Activated T-cell treated with anti-CD3 and anti-CD28 coated beads for 4 hours (primary cell): ENCODE measurements around the gene ICAM3.
A peak's percentile ranks its signal among the peaks of the same experiment; 100 is the strongest.
"Not testable (repeated sequence)": the region's sequence is repeated elsewhere in the genome, so short reads cannot be mapped to it uniquely, and the experiment has no call there.

Source experiments
- DNase-seq: peaks from one replicate; pipeline ENCODE4 v3.0.0-alpha.2; 2020

ICAM3 gene

DNA sequence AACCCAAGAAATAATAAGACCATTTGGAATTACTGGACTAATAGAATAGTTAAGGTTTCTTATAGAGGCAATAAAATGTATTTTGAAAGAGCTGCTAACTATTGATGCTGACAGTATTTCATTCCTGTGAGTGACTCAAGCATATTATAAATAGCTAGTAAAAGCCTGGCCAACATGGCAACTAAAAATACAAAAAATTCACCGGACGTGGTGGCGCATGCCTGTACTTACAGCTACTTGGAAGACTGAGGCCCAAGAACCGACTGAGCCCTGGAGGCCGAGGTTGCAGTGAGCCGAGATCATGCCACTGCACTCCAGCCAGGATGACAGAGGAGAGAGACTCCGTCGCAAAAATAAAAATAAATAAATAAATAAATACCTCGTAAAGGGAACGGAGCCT is 5.4 kb upstream of the ICAM3 start:
- no peak for DNase-seq

DNA sequence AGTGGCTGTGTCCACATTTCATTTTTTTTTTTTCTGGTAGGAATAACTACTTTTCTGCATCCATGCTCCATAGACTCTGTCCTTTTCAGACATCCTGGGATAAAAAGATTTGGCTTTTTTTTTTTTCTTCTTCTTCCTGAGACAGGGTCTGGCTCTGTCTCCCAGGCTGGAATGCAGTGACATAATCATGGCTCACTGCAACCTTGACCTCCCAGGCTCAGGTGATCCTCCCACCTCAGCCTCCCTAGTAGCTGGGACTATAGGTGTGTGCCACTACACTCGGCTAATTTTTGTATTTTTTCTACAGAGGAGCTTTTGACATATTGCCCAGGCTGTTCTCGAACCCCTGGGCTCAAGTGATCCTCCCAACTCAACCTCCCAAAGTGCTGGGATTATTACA is 4.1 kb upstream of the ICAM3 start:
- no peak for DNase-seq

DNA sequence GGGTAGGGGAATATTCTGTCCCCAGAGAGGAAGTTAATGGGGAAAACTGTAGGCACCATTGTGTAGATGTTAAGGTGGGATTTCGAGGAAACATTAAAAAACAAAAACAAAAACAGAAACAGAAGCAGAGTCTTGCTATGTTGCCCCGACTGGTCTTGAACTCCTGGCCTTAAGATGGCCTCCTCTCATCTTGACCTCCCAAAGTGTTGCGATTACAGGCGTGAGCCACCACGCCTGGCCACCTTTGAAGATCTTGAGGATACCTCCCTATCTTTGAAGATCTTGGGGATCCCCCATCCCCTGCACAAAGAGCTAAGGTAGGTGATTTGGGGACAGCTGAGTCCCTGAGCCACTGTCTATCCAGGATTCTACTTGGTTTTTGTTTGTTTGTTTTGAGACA is 553 bp upstream of the ICAM3 start:
- no peak for DNase-seq

DNA sequence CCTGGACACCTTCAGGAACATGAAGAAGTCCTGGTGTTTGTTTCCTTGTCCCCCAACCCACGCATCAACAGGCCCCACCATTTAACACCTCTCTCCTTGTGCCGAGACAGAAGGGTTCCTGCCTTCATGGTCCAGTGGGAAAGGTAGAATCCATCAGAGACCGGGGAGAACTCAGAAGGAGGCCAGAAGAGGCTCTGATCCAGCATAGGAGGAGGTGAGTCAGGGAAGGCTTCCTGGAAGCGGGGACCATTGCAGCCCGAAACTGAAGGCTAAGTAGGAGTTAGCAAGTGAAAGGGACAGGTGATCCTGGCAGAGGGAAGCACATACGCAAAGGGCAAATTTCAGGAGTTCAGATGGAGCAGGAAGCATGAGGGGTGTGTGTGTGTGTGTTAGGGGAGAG is 484 bp downstream of the ICAM3 start:
- DNase-seq = no peak

DNA sequence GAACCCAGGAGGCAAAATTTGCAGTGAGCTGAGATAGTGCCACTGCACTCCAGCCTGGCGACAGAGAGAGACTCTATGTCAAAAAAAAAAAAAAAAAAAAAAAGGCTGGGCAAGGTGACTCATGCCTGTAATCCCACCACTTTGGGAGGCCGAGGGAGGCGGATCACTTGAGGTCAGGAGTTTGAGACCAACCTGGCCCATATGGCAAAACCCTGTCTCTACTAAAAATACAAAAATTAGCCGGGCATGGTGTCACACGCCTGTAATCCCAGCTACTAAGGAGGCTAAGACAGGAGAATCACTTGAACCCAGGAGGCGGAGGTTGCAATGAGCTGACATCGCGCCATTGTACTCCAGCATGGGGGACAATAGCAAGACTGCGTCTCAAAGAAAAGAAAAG is 2.7 kb downstream of the ICAM3 start:
- DNase-seq = not testable (repeated sequence)

DNA sequence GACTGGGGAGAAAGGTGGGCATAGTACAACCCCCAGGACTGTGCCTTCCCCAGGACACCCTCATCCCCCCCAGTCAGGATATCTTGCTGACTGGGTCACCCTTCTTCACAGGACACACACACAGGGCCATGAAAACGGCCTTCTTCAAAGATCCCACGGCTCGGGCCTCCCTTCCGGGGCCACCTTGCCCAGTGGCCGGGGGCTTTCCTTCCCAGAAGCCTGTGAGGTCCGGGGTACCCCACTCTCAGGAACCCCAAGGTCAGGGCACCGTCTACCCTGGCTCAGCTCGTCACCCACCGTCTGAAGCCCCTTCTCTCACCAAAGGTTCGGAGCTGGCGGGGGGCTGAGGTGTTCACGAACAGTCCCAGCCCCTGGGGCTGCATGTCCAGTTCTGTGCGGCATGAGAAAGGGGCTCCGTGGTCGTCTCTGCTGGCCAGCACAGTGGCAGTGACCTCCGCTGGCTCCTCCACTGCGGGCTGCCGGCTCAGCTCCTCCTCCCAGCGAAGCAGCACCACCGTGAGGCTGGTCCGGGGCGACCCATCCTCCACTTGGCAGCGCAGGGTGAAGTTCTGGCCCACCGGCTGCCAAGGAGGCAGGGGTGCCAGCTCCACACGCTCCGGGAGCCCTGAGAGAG is 4.0 kb downstream of the ICAM3 start:
- no peak for DNase-seq

DNA sequence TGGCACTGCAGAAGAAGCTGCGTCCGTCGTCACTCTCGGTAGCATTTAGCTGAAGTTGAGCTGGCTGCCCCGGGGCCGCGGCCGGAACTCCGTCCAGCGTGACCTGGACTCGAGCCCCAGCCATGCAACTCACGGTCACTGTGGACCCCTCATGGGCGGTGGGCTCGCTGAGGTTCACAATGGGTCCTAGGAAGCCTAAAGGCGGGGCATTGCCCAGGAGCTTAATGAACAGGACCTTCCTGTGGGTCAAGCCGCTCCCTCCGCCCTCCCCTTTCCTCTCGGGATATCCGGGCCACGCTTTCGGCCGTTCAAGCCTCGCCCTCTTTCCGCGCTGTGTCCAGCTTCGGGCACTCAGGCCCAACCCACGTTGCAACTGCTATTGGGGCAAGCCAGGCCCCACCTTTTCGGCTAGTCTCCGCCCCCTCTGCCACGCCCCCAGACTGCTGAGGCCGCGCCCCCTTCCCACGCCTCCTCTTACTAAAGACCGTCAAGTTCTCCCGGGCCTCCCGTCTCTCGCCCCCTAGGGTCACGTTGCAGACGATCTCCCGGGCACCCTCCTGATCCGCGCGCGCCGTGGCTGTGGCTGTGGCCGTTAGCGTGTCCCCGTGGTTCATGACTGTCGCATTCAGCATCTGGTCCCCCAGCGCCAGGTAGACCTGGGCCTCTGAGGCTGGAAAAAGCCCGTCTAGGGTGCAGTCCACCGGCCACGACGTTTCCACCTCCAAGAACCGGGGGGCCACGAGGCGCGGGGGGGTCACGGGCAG is 4.7 kb downstream of the ICAM3 start:
- no peak for DNase-seq

DNA sequence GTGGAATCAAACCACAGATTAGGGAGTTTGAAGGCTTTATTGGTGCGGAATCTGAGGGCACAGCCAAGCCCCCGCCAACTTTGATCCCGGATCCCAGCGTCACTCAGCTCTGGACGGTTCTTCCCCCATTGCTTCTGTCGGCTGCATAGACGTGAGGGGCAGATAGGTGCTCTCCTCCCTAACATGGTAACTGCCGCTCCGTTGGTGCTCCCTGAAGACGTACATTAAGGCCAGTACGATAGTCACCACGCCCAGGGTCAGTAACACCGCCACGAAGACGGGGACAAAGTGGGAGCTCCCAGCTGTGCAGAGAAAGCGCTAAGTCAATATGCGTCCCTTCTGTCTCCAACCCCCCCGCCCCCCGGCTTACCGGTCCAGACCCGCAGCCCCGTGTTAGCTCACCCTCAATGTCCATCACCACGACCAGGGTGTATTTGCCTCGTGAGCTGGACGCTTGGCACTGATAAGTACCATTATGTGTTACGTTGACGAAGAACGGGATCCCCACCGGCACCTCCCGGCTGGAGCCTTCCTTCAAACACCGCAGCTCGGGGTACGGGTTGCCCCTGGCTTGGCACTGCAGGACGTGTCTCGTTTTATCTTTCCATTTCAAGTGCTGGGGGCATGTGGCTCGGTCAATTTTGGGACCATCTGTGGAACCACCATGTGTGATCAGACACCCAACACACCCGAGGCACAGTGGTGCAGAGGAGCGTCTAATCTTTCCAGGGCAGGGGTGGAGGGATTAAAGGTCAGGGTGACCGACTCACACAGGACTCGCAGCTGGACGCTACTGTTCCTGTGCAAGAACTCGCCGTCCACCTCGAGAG is 5.5 kb downstream of the ICAM3 start:
- no peak for DNase-seq

DNA sequence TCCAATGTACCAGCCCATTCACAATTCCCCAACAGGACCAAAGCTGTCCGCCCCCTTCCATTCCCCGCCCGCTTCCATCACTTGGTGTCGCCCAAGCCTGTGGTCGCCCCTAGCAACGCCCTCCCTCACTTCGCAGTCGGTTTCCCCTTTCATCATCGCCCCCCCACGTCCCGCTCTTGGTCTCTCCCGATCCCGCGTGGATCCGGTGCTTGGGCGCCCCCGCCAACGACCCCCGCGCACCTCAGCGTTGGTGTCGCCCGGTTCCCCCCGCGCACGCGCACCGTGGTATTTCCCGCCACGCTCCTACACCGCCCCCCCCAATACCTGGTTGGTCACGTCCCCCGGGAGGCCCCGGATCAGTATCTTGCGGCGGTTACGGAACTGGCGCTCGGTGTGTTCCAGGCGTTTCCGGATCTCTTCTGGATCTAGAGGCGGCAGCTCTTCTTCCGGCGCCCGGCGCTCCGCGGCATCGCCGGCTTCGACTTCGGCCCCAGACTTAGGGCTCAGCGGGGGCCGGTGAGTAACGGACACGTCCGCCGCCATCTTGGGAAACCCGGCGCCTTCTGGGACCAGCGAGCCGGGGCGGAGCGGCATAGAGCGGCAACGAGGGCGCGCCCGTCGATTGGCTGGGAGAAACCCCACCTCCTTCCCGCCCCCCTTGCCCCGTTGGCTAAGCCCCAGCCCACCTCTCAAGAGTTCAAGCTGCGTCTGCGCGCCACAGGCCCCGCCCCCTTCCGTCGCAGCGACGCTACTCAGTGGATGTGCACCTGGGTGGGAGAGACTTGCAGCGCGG is 6.3 kb downstream of the ICAM3 start, which contains the start of gene RAVER1:
TSS of gene RAVER1 (minus strand) at position 565 of the 793 bp plus-strand sequence. CDS start at position 543, 22 bp downstream.
- DNase-seq = peak; percentile 96

DNA sequence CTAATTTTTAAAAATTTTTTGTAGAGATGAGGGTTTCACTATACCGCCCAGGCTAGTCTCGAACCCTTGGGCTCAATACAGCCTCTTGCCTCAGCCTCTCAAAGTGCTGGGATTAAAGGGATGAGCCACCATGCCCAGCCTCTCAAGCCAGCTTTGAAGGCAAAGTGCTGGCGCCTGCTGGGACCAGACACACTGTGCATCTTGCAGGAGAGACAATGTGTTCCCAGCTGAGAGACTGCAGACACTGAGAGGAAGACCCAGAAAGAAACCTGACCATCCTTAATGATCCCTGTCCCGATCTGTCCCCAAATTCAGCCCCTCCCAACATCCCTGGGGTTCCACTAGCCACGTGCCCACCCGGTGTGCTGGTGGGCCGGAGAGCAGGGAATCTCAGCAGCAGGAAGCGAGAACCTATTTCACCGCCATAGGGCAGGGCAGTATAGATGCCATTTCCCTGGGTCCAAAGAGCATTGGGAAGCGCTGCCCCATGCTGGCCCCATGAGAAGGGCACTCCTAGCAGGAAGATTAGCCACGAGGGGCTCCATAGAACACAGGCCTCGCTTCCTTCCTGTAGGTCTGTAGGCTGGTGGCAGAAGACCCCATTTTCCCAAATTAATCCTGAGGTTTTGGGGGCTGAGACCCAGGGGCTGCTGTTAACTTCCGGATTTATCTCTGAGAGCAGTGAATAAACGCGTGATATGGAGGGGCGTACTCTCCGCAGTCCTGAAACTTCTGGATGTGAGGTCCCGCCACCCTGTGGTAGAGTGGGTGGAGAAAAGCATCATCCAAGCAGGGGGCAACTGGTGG is 7.1 kb downstream of the ICAM3 start:
- no peak for DNase-seq

DNA sequence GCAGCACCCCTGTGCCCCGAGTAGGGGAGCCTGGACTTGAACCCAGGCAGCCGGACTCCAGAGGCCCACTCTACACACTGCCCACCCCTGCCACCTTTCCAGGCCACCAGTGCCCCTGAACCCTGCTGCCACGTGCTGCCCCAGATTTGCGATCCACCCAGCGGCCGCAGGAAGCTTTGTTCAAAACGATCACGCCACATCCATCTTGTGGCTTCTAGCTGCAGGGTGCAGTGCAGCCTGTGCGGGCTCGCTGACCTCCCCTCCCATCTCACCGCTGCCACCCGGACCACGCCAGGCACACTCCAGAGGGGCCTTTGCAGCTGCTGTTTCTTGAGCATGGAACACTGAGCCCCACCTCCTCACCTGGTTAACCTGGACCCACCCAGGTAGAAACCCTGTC is 9.9 kb downstream of the ICAM3 start:
- no peak for DNase-seq

DNA sequence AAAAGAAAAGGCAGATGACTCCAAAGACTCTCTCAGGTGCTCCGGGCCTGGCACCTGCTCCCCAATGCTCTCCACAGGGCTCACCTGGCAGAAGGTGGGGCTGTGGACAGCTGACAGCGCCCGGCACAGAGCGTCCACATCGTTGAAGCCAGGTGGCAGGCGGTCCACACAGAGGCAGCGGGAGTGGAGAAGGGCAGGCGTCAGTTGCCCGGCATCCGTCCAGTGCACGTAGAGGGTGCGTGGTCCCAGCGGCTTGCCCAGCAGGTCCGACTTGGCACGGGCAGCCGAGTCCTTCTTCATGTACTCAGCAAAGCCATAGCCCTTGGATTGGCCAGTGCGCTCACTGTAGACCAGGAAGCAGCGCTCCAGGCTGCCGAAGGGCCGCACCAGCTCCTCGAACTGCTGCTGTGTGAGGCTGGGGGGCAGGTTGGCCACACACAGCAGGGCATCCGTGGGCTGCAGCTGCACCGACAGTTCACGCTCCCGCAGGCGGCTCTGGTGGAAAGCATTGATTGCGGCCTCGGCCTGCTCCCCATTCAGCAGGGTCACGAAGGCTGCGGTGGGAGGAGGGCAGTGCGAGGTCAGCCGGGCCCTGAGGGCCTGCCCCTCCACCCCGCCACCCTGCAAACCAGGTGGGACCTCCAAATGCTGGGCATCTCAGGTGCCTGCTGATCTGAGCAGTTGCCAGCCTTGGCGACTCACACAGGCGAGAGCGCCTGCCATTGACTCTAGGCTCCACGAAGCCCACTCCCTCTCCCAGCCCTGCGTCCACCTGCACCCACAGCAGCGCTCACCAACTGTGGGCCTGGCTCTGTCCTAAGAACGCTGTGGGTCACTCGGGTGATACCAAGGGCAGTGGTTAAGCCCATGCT is 10.6 kb downstream of the ICAM3 start:
- no peak for DNase-seq

DNA sequence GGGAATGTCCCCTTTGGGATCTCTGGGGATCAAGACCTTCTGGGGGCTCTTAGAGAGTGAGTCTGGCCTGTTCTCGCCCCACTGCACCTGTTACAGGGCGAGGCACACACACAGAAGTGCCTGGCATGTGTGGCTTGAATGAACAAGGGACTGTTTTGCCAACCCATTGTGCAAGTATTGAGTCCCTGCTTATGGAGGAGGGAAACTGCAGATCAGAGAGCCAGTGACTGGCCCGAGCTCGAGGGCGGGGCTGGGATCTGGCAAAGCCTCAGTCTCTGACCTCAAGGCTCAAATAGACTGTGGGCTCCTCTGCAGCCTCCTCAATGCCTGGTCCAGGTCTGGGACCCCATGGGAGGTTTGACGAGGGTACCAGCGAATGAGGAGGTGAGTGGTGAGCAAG is 11.6 kb downstream of the ICAM3 start:
- no peak for DNase-seq

DNA sequence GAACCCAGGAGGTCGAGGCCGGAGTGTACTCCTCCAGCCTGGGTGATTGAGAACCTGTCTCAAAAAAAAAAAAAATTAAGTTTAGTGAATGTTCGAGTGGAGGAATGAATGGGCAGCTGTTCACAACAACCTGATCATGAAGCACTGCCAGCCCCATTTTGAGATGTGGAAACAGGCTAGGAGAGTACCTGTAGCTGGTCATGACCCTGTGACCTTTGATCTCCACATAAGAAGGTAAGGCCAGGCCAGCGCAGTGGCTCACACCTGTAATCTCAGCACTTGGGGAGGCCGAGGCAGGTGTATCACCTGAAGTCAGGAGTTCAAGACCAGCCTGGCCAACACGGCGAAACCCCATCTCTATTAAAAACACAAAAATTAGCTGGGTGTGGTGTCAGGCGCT is 13.7 kb downstream of the ICAM3 start:
- DNase-seq = no peak

DNA sequence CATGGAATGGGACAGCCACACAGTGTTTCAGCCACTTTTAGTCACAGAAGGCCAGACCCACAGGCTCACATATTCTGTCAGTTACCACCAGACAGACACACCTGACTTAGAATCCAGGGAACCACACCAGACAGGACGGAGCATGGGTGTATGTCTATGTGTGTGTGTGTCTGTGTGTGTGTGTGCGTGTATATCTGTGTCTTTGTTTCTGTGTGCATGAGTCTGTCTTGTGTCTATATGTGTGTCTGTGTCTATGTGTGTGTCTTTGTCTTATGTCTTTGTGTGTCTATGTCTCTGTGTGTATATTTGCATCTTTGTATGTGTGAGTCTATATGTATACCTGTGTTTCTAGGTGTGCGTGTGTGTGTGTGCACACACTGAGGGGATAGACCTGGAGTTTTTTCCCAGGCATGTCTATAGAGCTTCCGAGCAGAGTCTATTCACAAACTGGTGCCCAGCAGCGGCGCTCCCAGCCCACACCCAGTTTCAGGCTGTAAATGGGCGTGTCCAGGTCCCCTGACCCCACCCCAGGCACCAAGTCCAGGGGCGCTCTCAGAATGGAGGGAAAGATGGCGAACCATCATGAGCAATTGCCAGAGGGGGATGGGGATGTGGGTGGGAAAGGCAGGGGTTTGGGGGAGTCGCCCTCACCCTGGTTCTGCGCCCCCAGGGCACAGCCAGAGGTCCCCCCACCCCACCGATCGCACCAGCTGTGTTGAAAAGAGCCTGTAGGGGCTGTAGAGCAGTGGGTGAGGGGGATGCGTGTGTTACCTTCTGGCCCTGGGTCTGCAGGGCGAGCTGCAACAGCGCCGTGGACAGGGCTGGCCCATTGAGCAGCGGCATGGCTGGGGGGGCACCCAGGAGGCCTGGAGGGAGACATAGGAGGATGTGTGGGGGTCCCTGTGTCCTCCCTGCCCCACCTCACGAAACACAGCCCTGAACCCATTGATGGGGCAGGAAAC is 17.3 kb downstream of the ICAM3 start:
- no peak for DNase-seq

DNA sequence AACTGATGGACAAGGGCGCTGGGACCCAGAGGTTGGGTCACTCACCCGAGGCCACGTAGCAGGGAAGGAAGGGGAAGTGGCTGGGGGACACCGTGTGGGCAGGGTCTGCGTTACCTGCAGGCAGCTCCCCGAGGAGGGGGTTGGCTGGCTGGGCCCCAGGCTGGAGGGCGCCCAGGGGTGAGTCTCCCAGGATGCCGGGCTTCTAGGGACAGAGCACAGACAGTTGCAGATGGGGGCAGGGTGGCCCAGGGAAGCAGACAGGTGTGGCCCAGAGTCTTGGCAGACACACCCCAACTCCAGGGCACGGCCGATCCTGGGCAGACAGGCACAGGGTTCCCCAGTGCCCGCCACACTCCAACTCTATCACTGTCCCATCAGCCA is 18.0 kb downstream of the ICAM3 start:
- no peak for DNase-seq

DNA sequence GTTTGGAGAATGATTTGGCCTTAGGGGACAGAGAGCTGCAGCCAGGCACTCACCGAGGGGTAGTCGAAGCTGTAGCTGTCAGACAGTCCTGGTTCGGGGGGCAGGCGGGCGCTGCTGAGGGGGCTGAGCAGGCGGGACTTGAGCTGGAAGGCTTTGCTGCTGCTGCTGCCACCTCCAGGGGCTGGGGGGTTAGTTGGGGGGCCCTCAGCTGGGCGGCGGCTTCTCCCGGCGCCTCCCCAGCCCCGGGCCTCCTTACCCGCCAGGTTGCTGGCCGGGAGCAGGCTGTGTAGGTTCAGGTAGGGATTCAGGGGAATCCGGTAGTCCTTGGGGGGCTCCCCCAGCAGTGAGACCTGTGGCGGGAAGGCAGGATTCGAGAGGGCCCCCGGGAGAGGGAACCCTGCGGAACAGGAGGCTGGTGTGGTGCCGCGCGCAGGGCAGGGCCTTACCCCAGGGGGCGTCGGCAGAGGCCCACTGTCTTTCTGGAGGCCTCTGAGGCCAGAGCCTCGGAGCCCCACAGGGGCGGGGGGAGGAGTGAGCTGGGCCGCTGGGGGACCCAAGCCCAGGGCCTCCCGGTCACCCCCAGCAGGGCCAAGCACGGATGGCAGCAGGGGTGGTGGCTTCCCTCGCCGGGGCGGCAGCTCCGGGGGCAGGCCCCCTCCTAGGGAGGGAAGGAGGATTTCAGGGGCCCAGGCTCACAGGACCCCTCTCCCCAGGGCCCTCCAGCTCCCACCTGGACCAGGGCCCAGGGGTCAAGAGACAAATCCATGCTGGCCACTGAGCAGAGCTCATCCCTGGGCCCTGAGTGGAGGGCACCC is 18.6 kb downstream of the ICAM3 start:
- no peak for DNase-seq

DNA sequence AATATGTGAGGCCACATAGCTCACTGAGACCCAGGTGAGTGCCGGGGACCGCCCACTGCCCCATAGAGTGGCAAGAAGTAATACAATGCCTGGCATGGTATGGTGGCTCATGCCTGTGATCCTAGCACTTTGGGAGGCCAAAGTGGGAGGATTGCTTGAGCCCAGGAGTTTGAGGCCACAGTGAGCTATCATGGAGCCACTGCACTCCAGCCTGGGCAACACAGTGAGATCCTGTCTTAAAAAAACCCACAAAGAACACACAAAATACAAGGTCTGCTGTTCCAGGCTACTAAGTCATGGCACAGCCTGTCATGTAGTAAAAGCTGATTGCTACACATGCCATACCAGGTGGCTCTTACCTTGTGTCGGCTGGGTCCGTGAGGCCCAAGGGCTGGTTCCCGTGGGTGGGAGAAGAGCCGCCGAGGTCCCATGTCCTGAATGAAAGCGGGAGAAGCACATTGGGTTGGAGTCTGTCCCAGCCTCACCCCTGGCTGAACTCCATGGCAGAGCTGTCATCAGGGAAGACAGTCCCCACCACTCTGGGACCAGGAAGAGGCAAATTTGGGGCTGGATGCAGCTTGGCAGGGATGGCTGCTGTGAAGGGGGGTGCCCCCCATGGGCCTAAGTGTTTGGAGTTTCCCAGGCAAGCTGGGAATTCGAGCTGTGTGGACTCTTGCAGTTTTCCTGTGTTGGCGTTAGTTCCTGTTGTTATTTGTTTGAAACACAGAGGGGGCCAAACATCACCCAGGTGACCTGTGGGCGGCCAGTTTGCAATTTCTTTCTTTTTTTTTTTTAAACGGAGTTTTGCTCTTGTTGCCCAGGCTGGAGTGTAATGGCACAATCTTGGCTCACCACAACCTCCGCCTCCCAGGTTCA is 20.4 kb downstream of the ICAM3 start:
- no peak for DNase-seq
